SKM-1 (cell line): Measurements from ENCODE around the gene ISCA2.

Experiments
- DNase-seq: peaks from one replicate; lab custom pipeline; 2025; ENCODE audit not compliant: unreplicated experiment; lab: John Stamatoyannopoulos, UW

The ISCA2 gene

DNA sequence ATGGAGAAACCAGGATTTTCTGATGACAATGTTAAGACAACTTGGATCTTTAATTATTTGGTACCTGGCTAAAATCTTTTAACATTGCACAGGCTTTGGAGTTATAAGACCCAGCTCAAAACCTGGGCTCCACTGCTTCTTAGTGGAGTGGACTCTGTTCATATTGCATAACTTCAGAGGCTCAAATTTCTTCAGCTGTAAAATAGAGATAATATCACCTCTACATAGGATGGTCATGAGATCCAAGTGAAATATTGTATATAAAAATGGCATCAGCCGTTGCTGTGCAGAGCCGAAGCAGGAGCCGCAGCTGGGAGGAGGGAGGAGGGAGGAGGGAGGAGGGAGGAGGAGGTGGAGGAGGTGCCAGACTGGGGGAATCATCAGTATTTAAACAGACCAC, 11.0 kb upstream of the ISCA2 start:
- DNase-seq: no peak

DNA sequence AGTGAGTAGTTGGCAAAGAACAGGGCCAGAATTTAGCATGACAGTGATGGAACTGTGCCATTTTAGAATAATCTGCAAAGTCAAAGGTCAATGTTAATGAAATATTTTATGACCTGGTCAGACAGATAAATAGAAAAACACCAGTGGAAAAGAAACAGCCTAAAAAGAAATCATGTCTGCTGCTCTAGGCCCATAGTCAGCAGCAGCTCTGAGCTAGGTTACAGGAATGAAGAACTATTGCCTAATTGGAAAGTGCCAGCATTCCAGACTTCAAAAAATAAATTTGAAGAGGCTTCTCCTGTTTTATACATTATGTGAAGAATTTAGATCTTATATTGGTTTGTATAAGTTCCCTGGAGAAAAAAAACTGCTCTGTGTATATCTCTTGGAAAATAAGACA, 10.2 kb upstream of the ISCA2 start:
- DNase-seq: no peak

DNA sequence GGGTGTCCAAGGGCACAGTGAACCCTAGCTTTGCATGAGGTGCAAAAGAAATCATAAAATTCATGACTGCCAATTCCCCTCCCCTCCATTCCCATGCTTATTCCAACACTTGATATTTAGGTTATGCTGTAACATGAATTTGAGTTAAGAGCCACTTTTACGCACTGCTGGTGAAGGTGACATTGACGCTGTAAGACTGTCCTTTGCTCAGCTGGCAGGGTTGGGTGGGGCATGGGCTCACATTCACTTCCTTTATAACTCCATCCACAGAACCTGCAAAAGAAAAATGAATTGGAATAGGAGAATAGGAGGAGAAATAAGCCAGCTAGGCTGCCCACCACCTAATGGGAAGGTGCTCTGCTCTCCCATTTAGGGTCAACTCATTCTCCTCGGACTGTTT, 7.4 kb upstream of the ISCA2 start:
- no peak for DNase-seq

DNA sequence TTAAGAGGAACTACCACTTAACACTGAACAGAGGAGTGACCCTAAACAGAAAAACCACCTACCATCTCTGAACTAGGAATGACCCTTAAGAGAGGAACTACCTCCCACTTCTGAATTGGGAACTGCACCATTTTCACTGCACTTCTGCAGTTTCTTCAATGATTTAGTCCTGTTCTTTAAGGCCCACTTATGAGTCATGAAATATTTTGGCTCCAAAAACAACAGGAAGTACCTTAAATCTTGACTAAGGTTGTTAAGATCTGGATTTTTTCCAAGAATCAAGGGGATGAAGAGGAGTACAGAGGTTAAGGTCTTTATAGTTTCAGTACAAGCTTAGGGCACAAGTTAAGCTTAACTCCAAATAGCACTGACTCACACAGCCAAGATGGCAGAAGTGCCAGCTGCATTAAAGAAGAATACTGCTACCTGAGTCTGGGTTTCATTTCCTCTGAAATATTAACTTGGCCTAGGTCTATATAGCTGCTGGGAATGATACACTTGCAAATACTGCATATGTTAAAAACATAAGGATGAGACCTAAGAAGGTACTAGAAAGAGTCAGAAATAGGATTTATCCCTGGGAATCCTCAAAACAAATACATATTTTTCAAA, 4.7 kb upstream of the ISCA2 start:
- peak; percentile 25 for DNase-seq

DNA sequence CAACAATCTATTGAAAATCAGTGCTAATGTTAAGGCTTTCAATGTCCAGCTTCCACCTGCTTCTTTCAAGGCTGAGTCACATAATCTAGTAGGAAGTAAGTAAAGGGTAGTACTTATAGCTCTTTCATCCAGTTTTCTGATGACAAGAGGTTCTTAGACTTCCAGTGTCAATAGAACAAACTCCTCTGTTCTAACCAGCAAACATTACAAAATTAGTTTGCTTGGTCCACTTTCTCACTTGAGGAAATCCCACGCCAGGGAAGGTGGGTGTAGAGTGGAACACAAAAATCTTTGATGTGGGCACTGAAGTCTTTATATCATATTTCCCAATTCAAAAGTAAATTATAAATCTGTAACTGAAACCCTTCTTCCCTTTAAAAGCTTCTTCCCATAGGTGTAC, 3.1 kb upstream of the ISCA2 start:
- no peak for DNase-seq

DNA sequence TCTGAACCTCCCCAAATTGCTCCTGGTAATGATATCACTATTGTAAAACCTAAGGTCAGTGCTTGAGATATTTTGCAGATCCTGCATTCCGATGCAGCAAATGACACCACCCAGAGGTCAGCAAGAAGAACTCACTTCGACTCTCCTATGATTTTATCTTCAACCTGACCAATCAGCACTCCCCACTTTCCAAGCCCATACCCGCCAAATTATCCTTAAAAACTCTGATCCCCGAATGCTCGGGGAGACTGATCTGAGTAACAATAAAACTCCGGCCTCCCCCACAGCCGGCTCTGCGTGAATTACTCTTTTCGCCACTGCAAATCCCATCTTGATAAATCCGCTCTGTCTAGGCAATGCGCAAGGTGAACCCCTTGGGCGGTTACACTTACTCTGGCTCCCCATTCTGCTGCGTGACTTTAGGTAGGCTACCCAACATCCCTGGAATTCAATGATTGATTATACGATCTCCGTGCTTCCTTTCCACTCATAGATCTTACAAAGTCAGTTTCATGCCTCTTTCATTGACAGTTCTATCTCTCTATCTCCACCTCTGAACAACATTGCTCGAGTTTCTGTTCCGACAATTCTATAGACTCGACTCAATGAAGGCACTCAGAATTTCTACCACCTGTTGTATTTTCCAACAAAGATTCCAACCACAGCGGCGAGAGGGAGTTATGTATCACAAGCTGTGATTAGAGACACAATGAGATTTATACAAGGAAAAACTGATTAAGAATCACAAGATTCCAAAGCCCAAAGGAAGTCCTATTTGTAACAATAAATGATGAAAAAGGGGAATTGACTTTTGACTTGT, 1.4 kb upstream of the ISCA2 start:
- DNase-seq: no peak

DNA sequence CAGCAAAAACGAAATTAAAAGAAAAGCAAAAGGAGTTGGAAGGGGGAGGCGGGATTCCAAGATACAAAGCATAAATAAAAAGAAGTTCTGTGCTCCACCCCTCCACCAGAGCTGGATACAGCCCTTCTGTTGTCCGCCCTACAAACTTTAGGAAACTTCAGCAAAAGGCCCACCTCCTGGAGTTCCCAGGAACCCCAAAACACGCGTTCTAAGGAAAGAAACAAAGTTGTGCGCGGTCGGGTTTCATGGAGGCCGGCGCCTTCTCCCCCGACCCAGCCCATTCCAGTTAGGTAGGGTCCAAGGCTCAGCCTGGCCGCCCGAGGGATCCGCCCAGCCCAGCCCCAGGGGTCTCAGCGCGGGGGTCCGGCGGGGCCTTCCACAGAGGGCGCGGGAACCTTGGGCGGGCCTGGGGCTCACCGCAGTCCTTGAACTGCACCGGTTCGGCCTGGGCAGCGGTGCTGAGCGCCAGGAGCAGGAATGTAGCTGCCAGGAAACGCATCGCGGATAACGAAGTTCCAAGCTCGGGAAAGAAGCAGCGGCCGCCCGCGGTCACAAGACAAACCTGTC, 706 bp upstream of the ISCA2 start, which contains the start of gene NPC2:
Gene NPC2 (minus strand): TSS at position 530 of the 567 bp plus-strand sequence. CDS start 31 bp downstream, at position 499.
- no peak for DNase-seq

DNA sequence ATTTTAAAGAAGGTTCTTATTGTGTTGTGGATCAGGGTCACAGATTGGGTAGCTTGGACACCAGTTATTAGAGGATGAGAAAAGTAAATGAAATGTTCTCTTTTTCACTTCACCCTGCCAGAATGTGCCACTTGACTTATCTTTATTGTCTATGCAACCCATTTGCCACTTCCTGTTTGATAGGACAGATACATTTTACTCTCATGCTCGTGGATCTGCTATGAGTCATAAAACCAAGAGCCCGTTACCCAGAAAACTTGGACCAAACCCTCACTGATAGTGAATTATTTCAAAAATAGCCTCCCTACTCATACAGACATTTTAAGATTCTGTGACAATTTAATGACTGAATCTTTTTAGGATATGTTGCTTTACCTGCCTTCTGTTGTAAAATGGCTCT, 1.8 kb downstream of the ISCA2 start:
- no peak for DNase-seq

DNA sequence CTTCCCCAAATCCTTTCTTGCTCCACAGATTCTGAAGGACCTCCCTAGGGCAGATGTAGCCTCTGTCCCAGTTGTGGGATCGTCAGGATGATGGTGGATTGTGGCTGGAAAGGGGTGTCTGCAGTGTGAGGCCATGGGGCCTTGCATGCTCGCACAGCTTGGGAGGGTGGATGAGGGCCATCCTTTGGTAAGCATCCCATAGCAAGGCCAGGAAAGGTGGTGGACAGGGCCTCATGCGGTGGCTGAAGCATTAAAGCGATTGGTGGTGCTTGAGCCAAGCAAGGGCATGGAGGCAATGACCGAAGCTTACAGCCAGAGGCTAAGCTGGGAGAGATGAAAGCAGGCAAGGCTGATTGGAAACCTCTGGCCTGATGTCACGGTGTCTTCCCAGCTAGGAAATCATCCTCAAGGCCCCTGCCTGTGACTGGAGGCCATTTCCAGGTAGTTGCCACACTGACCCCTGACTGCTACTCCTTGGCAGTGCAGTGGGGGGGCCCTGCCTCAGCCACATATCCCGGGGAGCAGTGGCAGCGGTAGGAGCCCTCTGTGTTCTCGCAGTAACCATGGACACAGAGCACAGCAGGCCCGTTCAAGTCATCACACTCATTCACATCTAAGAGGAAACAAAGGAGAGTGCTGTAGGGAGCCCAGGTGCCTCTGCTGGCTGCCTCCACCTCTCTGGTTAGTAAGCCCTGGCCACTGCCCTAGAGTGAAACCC, 7.0 kb downstream of the ISCA2 start:
- DNase-seq: no peak

DNA sequence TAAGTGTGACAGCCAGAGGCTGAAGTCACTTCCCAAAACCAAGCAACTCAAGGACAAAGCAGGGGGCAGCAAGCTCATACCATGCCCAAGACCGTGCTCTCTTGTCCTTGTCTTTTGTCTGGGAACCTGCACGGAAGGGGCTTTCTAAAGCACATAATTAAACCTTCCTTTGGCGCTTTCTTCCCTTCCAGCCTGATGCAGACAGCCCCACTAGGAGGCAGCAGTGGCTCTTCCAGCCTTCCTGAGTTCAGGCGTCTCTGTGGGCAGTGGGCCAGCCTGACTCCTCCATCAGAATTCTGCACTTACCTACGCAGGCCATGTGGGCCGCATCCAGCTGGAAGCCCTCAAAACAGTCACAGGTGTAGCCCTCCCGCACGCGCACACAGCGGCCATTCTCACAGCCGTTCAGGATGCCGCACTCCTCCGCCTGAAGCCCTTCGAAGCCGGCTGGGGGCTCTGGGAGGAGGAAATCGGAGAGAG, 7.6 kb downstream of the ISCA2 start:
- DNase-seq: no peak

DNA sequence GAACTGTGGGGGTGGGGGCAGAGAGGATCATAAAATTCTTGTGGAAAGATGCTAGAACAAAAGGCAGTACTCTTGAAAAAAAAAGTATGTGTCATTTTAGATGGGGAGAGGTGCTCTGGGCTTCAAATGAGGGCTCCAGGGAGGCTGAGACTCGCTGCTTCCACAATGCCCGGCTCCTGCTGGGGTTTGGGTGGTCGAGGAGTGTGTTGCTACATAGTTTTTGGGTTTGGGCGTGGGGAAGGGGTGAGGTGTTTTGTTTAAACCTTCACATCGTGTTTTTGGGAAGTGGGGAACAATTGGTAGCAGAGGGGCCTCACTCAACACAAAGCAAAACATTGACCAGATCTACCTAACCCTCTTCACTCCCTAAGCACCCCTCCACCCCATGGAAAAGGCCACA, 8.1 kb downstream of the ISCA2 start:
- DNase-seq: no peak

DNA sequence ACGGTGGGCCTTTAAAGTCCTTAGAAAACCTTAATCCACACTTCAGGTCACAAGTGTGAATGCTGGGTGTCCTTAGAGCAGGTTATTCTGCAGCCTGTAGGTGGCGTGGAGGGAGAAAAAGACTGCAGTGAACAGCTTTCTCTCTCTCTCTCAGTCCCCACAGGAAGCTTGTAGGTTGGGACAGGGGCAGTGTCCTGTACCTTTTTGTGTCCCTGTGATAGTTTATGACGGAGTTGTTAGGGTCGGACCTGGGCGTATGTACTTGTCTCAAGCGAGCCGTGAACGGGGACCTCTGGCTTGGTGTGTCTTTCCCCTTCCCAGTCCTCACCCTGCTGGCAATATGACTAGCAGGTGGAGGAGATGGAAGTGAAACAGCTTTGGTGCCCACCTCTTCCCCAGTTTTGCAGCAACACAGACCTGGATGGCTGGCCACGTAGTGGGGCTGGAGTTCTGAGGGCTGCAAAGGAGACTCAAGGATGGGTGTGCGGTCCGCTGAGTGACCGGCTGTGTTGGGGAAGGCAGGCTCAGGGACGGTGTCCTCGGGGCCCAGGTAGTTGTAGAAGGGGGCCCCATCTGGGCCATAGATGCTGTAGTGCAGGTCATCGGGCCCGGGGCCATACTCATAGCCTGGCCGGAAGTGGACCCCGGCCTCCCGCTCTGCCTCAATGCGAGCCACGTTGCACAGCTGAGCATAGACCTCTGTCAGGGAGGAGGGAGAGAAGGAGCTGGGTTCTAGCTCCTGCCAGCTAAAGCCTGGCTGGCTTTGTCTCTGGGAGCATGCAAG, 8.9 kb downstream of the ISCA2 start:
- DNase-seq: no peak

DNA sequence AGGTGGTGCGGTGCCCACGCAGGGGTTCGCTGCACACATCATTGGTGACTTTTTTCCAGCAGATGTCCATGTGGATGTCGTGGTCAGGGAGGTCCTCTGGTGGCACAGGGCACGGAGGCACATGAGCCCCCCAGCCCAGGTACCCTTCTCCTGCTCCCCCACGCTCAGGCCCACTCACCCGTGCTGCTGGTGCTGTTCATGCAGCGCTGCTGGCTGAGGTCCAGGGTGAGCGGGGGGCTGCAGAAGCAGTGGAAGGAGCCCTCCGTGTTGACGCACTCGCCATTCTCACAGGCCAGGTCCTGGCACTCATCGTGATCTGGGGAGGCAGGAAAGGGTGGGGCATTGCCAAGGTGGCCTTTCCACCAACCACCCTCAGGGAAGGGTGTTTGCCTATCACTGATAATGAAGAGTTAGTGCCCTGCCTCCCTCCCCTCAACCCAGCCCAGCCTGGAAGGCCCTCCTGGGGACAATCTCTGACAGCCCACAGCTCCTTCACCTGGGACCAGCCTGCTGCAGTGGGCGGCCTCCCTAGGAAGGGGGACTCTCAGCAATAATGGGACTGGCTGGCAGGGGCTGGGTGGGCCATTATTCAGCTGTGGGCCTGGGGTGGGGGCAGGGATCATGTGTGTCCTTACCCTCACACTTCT, 9.8 kb downstream of the ISCA2 start:
- DNase-seq: no peak

DNA sequence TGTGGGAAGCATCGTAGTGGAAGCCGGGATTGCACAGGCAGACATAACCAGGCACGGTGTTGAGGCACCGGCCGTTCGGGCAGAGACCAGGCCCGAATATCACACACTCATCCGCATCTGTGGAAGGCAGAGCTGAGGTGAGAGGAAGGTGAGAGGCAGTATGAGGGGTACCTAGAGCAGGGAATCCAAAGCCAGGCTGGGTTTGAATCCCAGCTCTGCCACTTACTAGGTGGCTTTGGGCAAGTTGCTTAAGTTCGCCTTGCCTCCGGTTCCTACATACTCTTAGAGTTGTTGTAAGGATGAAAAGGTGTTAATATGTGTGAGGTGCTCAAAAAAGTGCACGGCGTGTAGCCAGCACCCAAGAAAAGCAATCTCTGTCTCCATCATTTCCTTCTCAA, 10.4 kb downstream of the ISCA2 start:
- DNase-seq: no peak

DNA sequence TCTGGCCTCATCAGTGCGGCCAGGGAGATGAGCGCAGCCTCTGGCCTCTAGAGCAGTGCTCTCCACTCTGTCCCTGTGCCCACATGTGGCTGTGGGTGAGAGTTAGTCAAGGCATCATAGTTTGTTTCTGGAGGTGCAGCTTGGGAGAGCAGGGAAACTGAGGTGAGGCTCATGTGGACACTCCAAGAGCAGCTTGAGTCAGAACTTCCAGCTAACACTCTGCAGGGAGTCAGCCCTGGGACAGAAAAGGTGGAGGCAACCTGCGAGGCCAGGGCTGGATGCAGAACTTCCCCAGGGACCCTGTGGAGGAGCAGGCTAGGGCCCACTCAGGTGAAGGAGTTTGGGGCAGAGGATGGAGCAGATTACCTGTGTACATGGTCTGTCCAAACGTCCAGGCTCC, 10.8 kb downstream of the ISCA2 start:
- no peak for DNase-seq

DNA sequence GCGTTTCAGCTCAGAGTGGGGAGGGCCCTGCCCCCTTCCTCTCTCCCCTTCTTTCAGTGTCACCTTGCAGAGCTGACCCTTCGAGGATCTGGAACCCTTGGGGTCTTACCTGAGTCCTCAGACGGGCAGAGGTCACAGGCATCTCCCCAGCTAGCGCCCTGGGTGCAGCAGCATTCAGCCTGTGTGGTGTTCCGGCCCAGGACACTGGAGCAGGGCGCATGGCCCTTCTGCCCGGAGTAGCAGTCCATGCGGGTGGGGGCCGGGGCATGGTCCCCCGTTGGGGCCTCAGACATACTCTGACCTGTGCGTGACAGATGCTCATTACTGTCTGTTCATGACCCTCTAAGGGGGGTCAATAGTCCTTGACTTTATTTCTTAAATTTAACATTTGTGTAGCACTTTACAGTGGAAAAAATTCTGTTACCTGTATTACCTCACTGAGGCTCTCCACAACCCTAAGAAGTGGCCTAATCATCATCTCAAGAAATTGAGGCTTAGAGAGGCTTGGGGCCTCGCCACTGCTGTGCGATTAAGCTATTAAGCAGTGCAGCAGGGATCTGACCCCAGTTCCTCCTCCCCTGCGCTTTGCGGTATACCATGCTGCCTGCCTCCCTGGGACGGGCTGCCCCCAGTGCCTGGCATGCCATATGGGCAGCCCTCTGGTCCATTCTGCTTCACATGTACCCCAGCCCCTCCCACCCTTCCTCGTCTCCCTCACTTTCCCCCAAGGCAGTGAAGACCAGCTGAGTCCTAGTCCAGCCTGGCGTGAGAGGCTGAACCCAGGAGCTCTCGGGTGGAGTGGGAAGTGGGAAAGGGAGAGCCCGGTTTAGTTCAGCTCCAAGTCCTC, 11.5 kb downstream of the ISCA2 start:
- no peak for DNase-seq

DNA sequence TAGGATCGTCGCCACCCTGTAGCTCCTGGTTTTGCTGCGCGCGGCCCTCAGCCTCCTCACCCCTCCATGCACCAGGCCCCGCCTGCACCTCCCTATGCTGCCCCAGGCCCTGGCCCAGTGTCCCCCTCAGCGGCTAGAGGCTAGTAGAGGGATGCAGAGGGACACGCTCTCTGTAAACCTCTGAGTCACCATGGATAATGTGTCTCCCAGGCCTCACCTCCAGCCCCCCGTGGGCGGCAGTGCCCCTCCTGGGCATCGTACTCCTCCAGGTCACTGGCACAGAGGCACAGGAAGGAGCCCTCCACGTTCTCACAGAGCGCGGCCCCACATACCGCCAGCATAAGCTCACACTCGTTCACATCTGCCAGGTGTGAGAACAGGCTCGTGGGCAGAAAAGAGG, 12.3 kb downstream of the ISCA2 start:
- no peak for DNase-seq

DNA sequence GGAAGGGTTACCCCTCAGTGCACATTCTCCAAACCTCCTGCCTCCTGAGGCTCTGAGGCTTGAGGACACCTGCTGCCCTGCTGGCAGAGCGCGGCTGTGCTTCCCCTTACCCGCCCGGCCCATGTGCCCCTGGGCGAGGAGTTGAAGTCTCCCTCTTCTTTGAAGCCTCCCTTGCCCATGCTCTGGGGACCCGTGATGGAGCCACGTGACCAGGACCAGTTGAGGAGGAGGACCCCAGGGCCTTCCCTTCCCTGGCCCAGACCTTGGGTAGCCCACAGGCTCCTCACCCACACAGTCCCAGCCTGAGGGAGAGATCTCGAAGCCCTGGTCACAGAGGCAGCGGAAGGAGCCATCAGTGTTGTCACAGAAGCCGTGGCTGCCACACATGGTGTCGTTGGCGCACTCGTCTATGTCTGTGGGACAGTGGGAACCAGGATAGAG, 12.9 kb downstream of the ISCA2 start:
- DNase-seq: no peak

DNA sequence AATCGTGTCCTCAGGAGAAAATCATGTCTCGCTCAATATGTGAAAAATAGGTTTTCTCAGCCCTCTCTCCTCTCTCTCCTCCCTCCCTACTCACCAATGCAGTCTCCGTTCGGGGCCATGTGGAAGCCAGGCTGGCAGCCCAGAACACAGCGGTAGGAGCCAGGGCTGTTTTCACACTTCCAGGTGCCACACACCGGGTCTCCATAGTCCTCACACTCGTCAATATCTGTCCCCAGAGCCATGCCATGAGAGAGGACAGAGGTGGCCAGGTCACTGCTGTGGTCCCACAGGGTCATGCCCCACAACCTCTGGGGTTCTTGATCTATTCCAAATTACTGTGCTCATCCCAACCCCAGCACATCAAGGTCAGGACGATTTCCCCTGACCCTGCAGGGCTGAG, 13.5 kb downstream of the ISCA2 start:
- no peak for DNase-seq
